Measurements from ENCODE around the gene OR2V2.
"Not testable (repeated sequence)": the region's sequence is repeated elsewhere in the genome, so short reads cannot be mapped to it uniquely, and the experiment has no call there.

Gene OR2V2

DNA sequence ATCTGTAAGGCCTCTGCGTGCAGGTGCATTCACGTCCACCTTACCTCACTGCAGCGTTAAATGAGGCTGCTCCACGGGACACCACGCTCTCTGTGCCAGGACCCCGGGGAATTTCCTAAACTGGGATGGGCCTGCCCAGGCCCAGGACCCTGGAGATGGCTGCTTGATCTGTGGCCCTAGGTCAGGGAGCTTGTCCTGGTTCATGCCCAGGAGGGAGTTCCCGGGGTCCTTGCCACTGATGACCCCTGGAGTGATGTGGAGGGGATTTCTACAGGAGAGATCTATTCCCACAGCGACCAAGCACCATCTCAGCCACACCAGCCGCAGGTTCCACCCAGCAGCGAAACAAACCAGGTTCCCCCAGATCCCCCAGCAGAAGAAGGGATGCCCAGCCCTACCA is 19.9 kb upstream of the OR2V2 start:
- Mint-ChIP-seq H3K4me3 (no peak overlapping the region), H3K9me3 (no peaks in the 10 kb centered on the region), H3K36me3 (ENCODE audit: low read depth) (no peaks in the 10 kb centered on the region), H3K27ac (no peak overlapping the region), H3K27me3 (peaks cover 51% of the 10 kb centered on the region), H3K4me1 (no peaks in the 10 kb centered on the region)
- ATAC-seq (no peak), DNase-seq (no peak)

DNA sequence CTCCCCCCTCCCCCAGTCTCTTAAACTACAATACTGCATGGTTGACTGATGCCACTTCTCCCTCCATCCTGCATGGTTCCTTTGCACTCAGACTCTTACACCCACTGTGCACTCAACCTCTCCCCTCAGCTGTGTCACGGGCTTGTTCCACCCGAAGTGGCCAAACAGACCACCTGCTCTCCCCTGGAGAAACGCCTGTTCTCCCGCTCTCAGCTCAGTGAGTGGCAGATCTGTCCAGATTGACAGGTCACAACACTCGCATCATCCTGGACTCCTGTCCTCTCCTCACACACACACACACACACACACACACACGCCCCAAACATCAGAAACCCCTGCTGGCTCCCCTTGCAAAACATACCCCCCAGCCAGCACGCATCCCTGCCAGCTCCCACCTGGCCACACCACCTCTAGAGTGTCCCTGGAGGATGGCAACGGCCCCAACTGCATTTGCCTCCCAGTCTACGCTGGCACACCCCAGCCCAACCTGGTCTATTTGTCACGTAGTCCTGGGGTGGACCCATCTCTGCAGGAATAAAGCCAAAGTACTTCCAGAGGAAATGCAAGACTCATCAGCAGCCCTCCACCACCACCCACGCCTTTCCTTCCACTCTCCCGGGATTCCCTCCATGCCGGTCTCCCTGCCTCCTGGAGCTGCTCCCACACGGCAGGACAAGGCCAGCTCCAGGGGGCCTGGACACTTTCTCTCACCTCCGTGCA is 19.3 kb upstream of the OR2V2 start:
- no peak for DNase-seq
- Mint-ChIP-seq H3K4me3 (no peak overlapping the region), H3K9me3 (no peaks in the 10 kb centered on the region), H3K36me3 (ENCODE audit: low read depth) (no peaks in the 10 kb centered on the region), H3K27me3 (peaks cover 48% of the 10 kb centered on the region), H3K4me1 (no peaks in the 10 kb centered on the region), H3K27ac (no peak overlapping the region)
- no peak for ATAC-seq

DNA sequence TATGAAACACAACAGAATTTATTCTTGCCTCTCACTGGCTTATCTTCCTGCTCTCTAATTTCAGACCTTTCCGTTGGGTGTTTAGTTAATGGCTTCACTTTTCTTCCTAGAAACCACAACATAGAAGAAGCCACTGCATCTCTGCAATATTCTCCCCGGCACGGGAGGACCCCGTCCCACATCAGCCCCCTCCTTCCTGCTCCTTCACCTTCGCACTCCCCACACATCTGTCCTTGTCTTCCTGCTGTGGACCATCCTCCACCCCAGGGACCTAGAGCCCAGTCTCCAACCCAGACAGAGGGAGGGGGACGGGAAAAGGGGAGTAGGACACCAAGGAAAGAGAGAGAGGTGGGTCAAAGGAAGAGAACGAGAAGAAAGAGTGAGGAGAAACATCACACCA is 17.8 kb upstream of the OR2V2 start:
- Mint-ChIP-seq H3K36me3 (ENCODE audit: low read depth) (no peaks in the 10 kb centered on the region), H3K27ac (no peak overlapping the region), H3K9me3 (no peaks in the 10 kb centered on the region), H3K4me3 (no peak overlapping the region), H3K4me1 (no peaks in the 10 kb centered on the region), H3K27me3 (peaks cover 49% of the 10 kb centered on the region)
- no peak for DNase-seq
- ATAC-seq = no peak

DNA sequence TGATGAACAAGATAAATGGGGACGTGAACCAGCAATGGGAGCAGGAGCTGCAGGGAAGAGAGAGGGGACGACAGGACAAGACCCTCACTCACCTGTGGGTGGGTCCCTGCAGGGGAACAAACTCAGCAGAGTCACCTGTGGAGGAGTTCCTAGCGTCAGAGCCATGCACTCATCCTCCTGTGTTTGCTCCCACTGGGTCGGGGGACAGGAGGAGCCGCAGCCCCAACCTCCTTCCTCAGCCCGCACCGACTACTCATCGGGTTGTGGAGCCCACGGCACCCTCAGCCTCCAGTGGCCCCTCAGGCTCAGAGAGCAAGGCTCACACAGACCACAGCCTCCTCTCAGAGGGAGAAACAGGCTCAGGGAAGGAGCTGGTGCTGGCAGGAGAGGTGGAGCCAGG is 17.3 kb upstream of the OR2V2 start:
- not testable (repeated sequence) for H3K4me3 Mint-ChIP-seq; H3K27ac Mint-ChIP-seq; H3K9me3 Mint-ChIP-seq; ATAC-seq; DNase-seq; H3K4me1 Mint-ChIP-seq; H3K36me3 Mint-ChIP-seq (ENCODE audit: low read depth)
- H3K27me3 Mint-ChIP-seq = peaks cover 46% of the 10 kb centered on the region

GRCh38 chr5:181130832-181131496 is 16.4 kb upstream of the OR2V2 start, which contains the start of gene OR2V1:
Gene OR2V1, minus strand, starts transcription at chr5:181131169. Its CDS starts 5,865 bp downstream, at chr5:181125304.
- Mint-ChIP-seq H3K4me3 (no peak within 1 kb of the TSS), H3K9me3 (no peaks in the 10 kb centered on the region), H3K27me3 (peaks cover 46% of the 10 kb centered on the region), H3K27ac (no peak within 1 kb of the TSS), H3K4me1 (no peaks in the 10 kb centered on the region), H3K36me3 (ENCODE audit: low read depth) (no peaks in the 10 kb centered on the region)
- no peak for DNase-seq
- no peak for ATAC-seq

DNA sequence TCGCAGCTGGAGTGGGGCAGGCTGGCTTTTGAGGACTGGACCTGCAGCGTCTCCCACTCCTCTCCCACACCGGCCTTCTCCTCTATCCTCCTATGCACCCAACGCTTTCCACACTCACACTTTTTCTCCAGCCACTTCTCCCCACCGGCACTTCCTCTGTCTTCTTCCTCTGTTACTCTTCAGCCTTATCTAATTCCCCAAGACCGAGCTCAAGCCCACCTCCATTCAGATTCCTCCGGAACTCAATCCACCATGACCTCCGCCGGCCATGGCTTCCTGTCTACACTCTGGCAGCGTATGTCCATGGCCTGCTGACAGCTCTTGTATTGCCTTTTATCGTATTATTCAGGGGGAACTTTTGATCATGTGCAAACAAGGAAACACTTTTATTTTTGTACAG is 15.9 kb upstream of the OR2V2 start:
- Mint-ChIP-seq H3K27me3 (peaks cover 44% of the 10 kb centered on the region), H3K36me3 (ENCODE audit: low read depth) (no peaks in the 10 kb centered on the region)

DNA sequence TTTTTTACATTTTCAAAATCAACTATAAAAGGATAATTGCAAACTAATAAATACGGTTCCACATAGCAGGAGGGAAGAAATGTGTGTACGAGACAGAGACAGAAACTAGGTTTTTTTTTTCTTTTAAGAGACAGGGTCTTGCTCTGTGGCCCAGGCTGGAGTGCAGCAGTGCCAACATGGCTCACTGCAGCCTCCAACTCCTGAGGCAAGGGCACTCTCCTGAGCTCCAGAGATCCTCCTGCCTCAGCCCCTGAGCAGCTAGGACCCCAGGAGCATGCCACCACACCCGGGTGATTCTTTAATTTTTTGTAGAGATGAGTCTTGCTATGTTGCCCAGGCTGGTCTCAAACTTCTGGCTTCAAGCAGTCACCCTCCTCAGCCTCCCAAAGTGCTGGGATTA is 14.3 kb upstream of the OR2V2 start:
- H3K9me3 Mint-ChIP-seq = peaks cover 5% of the 10 kb centered on the region
- DNase-seq (no peak), ATAC-seq (no peak)
- no peak overlapping the region for H3K4me3 Mint-ChIP-seq
- H3K27ac Mint-ChIP-seq = no peak overlapping the region
- H3K27me3 Mint-ChIP-seq = peaks cover 36% of the 10 kb centered on the region
- H3K36me3 Mint-ChIP-seq (ENCODE audit: low read depth) = no peaks in the 10 kb centered on the region
- no peaks in the 10 kb centered on the region for H3K4me1 Mint-ChIP-seq

More for the DNA sequence above, 15.9 kb upstream of the OR2V2 start:
- no peak for ATAC-seq
- DNase-seq = no peak
- H3K4me3 Mint-ChIP-seq = no peak overlapping the region
- no peaks in the 10 kb centered on the region for H3K9me3 Mint-ChIP-seq
- no peak overlapping the region for H3K27ac Mint-ChIP-seq
- no peaks in the 10 kb centered on the region for H3K4me1 Mint-ChIP-seq

DNA sequence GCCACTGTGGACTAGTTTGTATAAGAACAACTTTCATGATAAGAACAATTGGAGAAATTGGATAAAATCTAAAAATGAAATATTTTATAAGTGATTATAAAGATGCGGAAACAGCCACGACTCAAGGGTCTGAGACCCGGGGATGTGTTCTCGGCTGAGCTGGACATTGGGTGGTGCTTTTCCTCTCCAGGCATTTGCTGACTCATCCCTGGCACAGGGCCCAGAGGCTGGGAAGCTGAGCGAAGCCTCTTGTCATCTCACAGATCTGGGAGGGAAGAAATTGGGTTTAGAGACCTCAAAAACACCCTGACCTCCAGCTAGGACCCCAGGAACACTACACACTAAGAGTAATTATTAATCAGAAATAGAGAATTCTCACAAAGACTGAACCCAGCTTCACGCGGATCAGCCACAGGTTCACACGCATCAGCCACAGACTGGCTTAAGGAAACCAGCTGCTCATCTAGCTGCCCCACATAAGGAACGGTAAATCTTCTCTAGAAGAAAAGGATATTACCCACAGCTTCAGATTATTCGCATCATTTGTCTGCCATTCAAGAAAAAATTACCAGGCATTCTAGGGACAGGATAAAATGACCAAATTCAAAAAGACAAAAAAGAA is 13.7 kb upstream of the OR2V2 start:
- H3K27me3 Mint-ChIP-seq = peaks cover 29% of the 10 kb centered on the region
- no peak for ATAC-seq
- peaks cover 5% of the 10 kb centered on the region for H3K9me3 Mint-ChIP-seq
- DNase-seq = no peak
- no peak overlapping the region for H3K27ac Mint-ChIP-seq
- no peaks in the 10 kb centered on the region for H3K36me3 Mint-ChIP-seq (ENCODE audit: low read depth)
- no peaks in the 10 kb centered on the region for H3K4me1 Mint-ChIP-seq
- no peak overlapping the region for H3K4me3 Mint-ChIP-seq

DNA sequence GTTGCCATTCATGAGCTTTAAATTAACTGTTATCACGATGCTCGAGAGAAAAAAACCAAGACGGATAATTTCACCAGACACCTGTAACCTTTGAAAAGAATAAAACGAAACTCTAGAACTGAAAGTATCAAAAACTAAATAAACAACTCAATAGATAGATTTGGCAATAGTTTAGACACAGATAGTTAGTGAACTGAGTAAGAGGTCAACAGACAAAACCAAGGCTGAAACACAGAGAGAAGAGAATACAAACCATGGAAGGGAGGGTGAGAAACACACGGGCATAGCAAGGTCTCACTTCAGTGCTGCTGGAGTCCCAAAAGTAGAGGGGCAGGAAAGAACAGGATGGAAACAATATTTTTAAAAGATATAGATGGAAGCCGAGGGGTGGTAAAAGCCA is 13.1 kb upstream of the OR2V2 start:
- no peak for DNase-seq
- peaks cover 5% of the 10 kb centered on the region for H3K9me3 Mint-ChIP-seq
- no peak for ATAC-seq
- H3K27ac Mint-ChIP-seq = no peak overlapping the region
- H3K4me1 Mint-ChIP-seq = no peaks in the 10 kb centered on the region
- peaks cover 26% of the 10 kb centered on the region for H3K27me3 Mint-ChIP-seq
- no peak overlapping the region for H3K4me3 Mint-ChIP-seq
- no peaks in the 10 kb centered on the region for H3K36me3 Mint-ChIP-seq (ENCODE audit: low read depth)

GRCh38 chr5:181136361-181136955 is 10.9 kb upstream of the OR2V2 start:
- no peaks in the 10 kb centered on the region for H3K36me3 Mint-ChIP-seq (ENCODE audit: low read depth)
- no peak for ATAC-seq
- no peak for DNase-seq
- no peak overlapping the region for H3K27ac Mint-ChIP-seq
- H3K4me3 Mint-ChIP-seq = no peak overlapping the region
- no peaks in the 10 kb centered on the region for H3K4me1 Mint-ChIP-seq
- H3K27me3 Mint-ChIP-seq = peaks cover 20% of the 10 kb centered on the region
- H3K9me3 Mint-ChIP-seq = peaks cover 5% of the 10 kb centered on the region

DNA sequence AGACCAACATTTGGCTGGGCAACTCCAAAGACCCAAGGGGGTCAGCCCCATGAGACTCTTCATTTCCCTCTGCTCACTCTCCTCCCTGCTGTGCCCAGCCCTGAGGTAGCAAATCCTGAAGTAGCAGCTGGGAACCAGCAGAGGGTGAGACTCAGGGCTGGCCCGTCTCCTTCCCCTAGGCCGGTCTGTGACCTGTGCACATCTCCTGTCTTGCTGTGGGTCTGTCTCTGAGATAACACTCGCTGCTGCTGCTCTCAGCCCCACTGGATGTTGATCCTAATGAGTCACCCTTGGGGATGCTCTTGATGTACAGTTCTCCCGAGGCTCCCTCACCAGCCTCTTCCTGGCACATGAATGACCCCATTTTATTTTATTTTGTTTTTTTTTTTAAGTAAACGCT is 9.1 kb upstream of the OR2V2 start:
- Mint-ChIP-seq H3K9me3 (peaks cover 5% of the 10 kb centered on the region), H3K27ac (no peak overlapping the region), H3K4me1 (no peaks in the 10 kb centered on the region), H3K4me3 (no peak overlapping the region), H3K36me3 (ENCODE audit: low read depth) (no peaks in the 10 kb centered on the region), H3K27me3 (peaks cover 11% of the 10 kb centered on the region)
- ATAC-seq (no peak), DNase-seq (no peak)

GRCh38 chr5:181140766-181141165 is 6.6 kb upstream of the OR2V2 start:
- DNase-seq (no peak), ATAC-seq (no peak)
- peaks cover 5% of the 10 kb centered on the region for H3K9me3 Mint-ChIP-seq
- H3K27ac Mint-ChIP-seq = no peak overlapping the region
- no peak overlapping the region for H3K4me3 Mint-ChIP-seq
- H3K4me1 Mint-ChIP-seq = no peaks in the 10 kb centered on the region
- no peaks in the 10 kb centered on the region for H3K36me3 Mint-ChIP-seq (ENCODE audit: low read depth)
- peaks cover 16% of the 10 kb centered on the region for H3K27me3 Mint-ChIP-seq

DNA sequence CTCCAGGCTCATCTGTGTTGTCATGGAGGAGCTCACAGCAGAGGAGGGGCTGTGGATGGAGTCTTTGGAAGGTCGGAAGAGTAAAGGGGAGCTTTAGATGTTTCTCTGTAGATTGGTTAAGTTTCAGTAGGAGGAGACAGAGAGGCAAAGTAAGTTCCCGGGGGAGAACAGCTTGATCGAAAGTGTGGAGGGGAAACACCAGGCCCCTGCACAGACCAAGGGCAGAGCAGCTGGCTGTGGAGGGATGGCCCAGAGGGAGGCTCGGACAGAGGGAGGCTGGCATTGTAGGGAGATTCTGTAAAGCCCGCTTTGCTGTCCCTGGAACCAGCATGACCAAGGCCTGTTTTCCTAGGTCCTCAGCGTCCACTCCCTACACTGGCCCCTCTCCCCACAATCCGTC is 5.3 kb upstream of the OR2V2 start:
- DNase-seq (no peak), ATAC-seq (no peak)
- H3K27me3 Mint-ChIP-seq = peaks cover 18% of the 10 kb centered on the region

GRCh38 chr5:181145133-181145532 is 2.3 kb upstream of the OR2V2 start:
- Mint-ChIP-seq H3K4me1 (no peaks in the 10 kb centered on the region), H3K36me3 (ENCODE audit: low read depth) (no peaks in the 10 kb centered on the region), H3K27ac (no peak overlapping the region), H3K27me3 (peaks cover 36% of the 10 kb centered on the region), H3K9me3 (no peaks in the 10 kb centered on the region), H3K4me3 (no peak overlapping the region)
- ATAC-seq (no peak), DNase-seq (no peak)

More for the DNA sequence above, 5.3 kb upstream of the OR2V2 start:
- H3K9me3 Mint-ChIP-seq = peaks cover 5% of the 10 kb centered on the region
- H3K27ac Mint-ChIP-seq = no peak overlapping the region
- no peaks in the 10 kb centered on the region for H3K4me1 Mint-ChIP-seq
- no peaks in the 10 kb centered on the region for H3K36me3 Mint-ChIP-seq (ENCODE audit: low read depth)
- H3K4me3 Mint-ChIP-seq = no peak overlapping the region

- Mint-ChIP-seq H3K4me3 (no peak overlapping the region), H3K4me1 (peaks cover 5% of the 10 kb centered on the region), H3K27me3 (peaks cover 28% of the 10 kb centered on the region), H3K36me3 (ENCODE audit: low read depth) (no peaks in the 10 kb centered on the region), H3K27ac (no peak overlapping the region), H3K9me3 (no peaks in the 10 kb centered on the region)
- DNase-seq = no peak
- no peak for ATAC-seq
Measured at GRCh38 chr5:181149355-181149754, 2.0 kb downstream of the OR2V2 start.
